SK-N-SH (cell line): Measurements from ENCODE around the gene LIN7A.

Experiments
- CHD2 ChIP-seq: fragments of 150-350 bp; IDR thresholded peaks from 2 replicates; pipeline ENCODE4 v1.6.1; 2018; ENCODE audit warnings: low read length; ENCODE audit not compliant: partially characterized antibody
- CTCF ChIP-seq: fragments of 200-600 bp; sonication (generic); IDR thresholded peaks from 2 replicates; pipeline ENCODE4 v1.6.1; 2017; ENCODE audit warnings: antibody characterized with exemption, mild to moderate bottlenecking, moderate library complexity
- EP300 ChIP-seq, 2 experiments: IDR thresholded peaks; 2 replicates each; pipeline versions ENCODE4 v1.4.0 to v1.6.1; 2012; ENCODE audit warnings: borderline replicate concordance in 1 of 2, low read depth in 1 of 2, low read length in 1 of 2
- GABPA ChIP-seq: IDR thresholded peaks from 2 replicates; pipeline ENCODE4 v1.4.0; 2012; ENCODE audit warnings: low read depth, mild to moderate bottlenecking
- GATA2 ChIP-seq: sonication (generic); formaldehyde crosslinking; IDR thresholded peaks from 2 replicates; pipeline ENCODE4 v1.5.0; 2020; ENCODE audit warnings: mild to moderate bottlenecking, missing genetic modification reagents
- NRF1 ChIP-seq: IDR thresholded peaks from 2 replicates; pipeline ENCODE4 v1.6.1; 2012; ENCODE audit warnings: low read depth, mild to moderate bottlenecking, low read length
- POLR2AphosphoS5 ChIP-seq: IDR thresholded peaks from 2 replicates; pipeline ENCODE4 v1.6.1; 2012; ENCODE audit warnings: low read depth, low read length
- RAD21 ChIP-seq: IDR thresholded peaks from 2 replicates; pipeline ENCODE4 v1.6.1; 2012; ENCODE audit warnings: mild to moderate bottlenecking, low read length
- REST ChIP-seq: IDR thresholded peaks from 2 replicates; pipeline ENCODE4 v1.6.1; 2012; ENCODE audit warnings: mild to moderate bottlenecking, low read depth, low read length, moderate library complexity
- SIN3A ChIP-seq: IDR thresholded peaks from 2 replicates; pipeline ENCODE4 v1.6.1; 2012; ENCODE audit warnings: low read depth, mild to moderate bottlenecking, low read length, moderate library complexity, borderline replicate concordance
- TAF1 ChIP-seq: IDR thresholded peaks from 2 replicates; pipeline ENCODE4 v1.6.1; 2012; ENCODE audit warnings: low read depth, mild to moderate bottlenecking, low read length, moderate library complexity, borderline replicate concordance
- TEAD4 ChIP-seq: IDR thresholded peaks from 2 replicates; pipeline ENCODE4 v1.4.0; 2012; ENCODE audit warnings: mild to moderate bottlenecking, borderline replicate concordance; ENCODE audit not compliant: insufficient read depth
- ZBTB33 ChIP-seq: IDR thresholded peaks from 2 replicates; pipeline ENCODE4 v1.4.0; 2012; ENCODE audit warnings: low read depth, borderline replicate concordance

GRCh38 chr12:80778005-80778541 is 159.7 kb downstream of the LIN7A start:
- TF ChIP-seq EP300 (IDR thresholded peaks at IDR 0.05; ENCODE audit: borderline replicate concordance in 1 of 2, low read depth in 1 of 2, low read length in 1 of 2), result peak in 1 of 2 experiments; percentile 14; a peak in 1 of 4 replicates
- TF ChIP-seq REST, result no peak
- no peak for TF ChIP-seq SIN3A
- no peak for TF ChIP-seq CTCF
- TF ChIP-seq ZBTB33, result no peak
- TF ChIP-seq NRF1, result no peak
- TF ChIP-seq POLR2AphosphoS5, result 0 out of 2 replicates have a peak, but pooled peaks have one; percentile 27
- no peak for TF ChIP-seq CHD2
- no peak for TF ChIP-seq TAF1
- TF ChIP-seq RAD21, result no peak
- no peak for TF ChIP-seq GABPA
- TF ChIP-seq TEAD4, result no peak
- TF ChIP-seq GATA2 (CRISPR knock-in tag), result no peak
